Measurements from ENCODE around the gene CACNA1B.

CACNA1B gene

GRCh38 chr9:137920753-137921152 lies 43.2 kb downstream of the CACNA1B start:
- DNase-seq (ENCODE audit: low read depth) = no peak

GRCh38 chr9:137924169-137924568 lies 46.6 kb downstream of the CACNA1B start:
- DNase-seq (ENCODE audit: low read depth) = no peak

DNA sequence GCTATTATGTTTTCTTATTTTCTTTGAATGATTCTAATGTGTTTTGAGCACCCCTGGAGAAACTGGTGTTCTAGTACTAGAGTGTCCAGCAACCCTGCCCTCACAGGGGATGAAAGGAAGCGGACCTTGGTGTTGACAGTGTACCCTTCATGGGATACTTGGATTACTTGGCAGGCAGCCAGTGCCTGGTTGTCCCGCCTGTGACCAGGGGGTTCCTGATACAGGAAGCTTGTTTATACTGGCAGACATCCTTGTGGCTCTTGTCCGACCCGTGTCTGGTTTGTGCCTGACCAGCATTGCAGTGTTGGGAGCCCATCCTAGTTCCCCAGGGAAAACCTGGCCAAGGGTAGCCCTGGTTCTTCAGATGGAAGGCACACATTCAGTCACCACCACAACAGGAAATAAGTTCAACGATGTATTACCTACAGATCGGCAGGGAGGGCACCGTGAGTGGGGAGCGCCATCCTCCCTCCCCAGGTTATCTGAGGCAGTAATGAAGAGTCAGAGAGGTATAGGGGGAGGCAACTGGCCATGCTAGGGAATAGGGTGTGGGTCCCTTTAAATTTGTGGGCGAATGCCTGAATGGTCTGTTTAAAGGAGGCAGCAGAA lies 47.3 kb downstream of the CACNA1B start:
- DNase-seq (ENCODE audit: low read depth) = no peak

- DNase-seq (ENCODE audit: low read depth) = no peak
Observed at GRCh38 chr9:137943655-137944054, 66.1 kb downstream of the CACNA1B start.

DNA sequence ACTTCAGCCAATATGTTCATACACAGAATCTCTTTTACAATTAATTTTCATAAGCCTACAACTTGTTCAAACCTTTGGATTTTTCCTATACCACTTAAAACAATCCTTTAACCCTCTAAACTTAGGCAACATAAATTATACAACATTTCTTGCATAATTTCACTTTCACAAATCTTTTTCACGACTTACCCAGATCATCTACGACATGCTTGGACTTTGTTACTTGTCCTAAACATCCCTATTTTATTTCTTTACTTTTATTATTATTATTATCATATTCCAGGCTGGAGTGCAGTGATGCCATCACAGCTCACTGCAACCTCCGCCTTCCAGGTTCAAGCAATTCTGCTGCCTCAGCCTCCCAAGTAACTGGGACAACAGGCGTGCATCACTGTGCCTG lies 68.0 kb downstream of the CACNA1B start:
- no peak for DNase-seq (ENCODE audit: low read depth)

DNA sequence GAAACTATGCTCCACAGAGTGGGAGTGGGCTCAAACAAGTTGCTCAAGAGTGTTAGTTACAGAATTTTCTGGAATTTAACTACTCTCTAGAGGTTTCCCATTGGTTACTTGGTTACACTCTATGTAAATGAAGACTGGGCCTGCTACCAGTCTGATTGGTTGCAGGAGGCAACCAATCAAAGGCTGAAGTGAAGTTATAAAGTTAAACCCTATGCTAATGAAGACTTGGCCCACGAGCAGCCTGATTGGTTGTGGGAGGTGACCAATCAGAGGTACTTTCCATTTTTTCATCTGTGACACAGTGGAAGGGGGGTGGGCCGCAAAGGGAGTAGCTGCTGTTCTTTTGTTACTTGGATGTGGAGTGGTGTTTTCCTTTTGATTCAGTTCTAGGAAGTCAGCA lies 69.4 kb downstream of the CACNA1B start:
- no peak for DNase-seq (ENCODE audit: low read depth)

GRCh38 chr9:137948642-137949041 lies 71.1 kb downstream of the CACNA1B start:
- no peak for DNase-seq (ENCODE audit: low read depth)

- DNase-seq (ENCODE audit: low read depth) = no peak
Observed at GRCh38 chr9:137949260-137949659, 71.7 kb downstream of the CACNA1B start.

DNA sequence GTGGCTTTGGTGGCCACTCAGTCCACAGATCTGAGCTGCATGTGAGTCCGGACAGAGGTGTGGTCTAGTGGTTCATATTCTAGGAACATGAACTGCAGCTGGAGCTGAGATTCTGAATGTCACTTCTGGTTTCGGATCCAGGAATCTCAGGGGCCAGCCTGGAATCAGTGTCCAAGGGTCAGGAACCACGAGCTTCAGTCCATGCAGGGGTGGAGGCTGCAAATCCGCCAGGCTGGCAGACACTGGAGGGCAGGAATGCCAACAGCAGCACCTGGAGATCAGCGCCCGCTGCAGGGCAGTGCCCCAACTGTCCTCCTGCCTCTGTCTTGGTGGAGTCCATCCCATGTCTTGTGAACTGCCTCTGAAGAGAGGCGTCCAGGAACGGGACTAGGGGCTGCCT lies 73.5 kb downstream of the CACNA1B start:
- DNase-seq (ENCODE audit: low read depth) = no peak

DNA sequence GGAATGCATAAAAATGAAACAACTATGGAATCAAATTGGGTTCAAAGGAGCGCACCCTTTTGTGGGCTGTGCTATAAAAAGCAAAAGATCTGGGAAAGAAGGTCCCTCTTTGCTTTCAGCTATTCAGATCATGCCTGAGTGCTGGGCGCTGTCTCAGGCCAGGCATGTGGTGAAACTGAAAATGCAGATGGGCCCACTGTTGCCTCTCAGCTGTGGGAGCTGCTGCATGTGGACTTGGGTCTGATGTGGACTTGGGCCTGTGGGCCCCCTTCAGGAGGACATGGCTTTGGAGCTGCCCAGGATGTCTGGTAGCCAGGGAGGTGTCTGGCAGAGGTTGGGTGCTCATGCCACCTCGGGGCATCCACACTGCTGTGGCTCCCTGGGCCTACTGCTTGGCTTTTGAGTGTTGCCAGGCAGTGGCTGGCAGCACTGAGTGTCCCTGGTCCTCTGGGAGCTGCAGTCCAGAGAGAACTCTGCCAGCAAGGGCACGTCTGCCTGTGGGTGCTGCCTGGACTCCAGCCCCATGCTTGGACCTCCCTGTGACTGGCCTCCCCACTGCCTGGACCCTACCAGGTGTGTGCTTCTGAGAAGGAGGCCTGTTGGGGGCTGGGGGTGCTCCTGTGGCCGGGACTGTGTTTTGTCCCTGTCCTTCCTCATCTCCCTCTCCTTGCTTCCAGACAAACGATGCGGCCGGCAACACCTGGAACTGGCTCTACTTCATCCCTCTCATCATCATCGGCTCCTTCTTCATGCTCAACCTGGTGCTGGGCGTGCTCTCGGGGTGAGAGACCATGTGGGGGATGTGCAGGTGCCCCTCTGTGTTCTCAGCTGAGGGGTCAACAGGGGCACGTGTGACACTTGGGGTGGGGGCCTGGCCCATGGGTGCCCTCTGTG lies 74.3 kb downstream of the CACNA1B start:
- DNase-seq (ENCODE audit: low read depth) = no peak

GRCh38 chr9:137952976-137953666 lies 75.5 kb downstream of the CACNA1B start:
- no peak for DNase-seq (ENCODE audit: low read depth)

GRCh38 chr9:137953683-137954438 lies 76.3 kb downstream of the CACNA1B start:
- no peak for DNase-seq (ENCODE audit: low read depth)

DNA sequence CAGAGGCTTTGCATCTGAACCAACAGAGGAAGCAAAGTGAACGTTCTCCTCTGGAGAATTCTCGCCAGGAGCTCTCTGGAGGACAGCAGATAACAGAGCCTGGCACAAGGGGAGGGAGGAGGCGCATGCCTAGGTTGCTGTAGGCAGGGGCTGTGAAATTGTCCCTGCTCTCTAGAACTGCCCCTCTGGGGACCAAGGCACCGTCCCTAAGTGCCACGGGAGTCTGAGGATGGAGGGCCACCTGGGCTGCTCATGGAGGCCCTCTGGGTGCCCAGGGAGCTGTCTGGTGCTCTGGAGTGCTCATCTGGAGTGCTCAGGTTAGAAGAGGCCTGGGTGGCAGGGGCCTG lies 77.6 kb downstream of the CACNA1B start:
- DNase-seq (ENCODE audit: low read depth) = no peak

DNA sequence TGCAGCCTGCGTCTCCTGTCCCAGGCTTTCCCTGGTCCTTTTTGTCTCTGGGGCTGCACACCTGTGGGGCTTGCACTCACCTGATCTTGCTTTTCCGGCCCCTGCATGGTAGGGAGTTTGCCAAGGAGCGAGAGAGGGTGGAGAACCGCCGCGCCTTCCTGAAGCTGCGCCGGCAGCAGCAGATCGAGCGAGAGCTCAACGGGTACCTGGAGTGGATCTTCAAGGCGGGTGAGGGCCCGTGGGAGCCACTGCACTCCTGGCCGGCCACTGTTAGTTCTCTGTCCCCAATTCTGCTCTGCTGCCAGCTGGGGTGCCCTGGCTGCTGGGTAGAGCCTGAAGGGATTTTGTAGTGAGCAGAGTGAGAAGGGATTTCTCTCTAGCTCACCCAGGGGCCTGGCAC lies 78.0 kb downstream of the CACNA1B start:
- DNase-seq (ENCODE audit: low read depth) = no peak

- DNase-seq (ENCODE audit: low read depth) = no peak
Observed at GRCh38 chr9:137956039-137956438, 78.5 kb downstream of the CACNA1B start.

DNA sequence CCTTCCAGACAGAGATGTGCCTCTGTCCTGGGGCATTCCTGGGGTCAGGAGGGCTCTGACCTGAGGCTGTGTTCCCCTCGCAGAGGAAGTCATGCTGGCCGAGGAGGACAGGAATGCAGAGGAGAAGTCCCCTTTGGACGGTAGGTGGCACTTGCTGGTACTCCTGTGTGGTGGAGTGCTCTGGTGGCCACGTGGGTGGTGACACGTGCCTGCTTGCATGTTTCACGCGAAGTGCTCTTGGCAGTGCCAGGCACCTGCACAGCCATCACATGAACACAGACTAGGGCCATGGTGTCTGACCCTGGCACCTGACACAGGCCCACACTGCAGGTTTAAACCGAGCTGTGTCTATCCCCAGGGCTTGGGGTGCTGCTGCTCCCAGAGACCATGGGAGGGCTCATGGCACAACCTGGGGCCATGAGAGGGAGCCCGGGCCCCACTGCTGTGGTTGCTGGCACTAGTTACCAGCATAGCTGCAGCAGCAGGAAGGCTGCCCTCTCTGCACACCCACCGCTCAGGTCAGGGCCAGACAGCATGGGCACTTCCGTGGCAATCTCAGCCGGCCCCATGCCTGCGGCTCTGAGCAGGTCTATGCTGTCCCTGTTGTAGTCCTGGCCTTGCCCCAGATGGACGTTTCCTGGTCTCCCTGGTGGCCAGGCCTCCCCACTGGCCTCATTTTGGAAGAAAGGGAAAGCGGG lies 79.3 kb downstream of the CACNA1B start:
- DNase-seq (ENCODE audit: low read depth) = no peak

DNA sequence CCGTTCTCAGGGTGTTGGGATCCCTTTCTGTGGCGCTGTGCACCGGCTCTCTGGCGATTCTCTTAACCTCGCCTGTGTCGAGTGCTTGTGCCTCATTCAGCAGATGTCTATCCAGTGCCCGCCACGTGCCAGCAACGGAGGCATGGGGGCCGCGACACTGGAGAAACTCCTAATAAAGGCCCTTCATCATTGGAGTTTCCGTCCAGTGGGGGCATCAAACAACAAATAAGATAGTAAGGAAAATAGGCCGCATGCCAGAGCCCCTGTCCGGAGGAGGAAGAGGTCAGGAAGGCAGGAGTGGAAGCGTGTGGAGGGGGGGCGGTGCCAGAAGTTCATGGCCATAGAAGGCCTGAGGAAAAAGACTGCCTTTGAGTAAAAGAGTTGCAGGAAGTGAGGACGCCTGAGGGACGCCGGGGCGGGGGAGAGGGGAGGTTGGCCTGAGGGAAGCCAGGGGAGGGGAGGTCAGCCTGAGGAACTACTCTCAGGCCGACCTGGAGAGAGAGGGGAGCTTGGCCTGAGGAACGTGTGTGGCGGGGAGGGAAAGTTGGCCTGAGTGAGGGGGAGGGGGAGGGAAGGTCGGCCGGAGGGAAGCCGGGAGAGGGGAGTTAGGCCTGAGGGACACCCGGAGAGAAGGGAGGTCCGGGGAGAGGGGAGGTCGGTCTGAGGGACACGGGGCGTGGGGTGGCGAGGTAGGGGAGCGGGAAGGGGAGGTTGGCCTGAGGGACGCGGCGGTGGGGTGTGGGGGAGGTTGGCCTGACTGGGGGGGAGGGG lies 82.2 kb downstream of the CACNA1B start:
- DNase-seq (ENCODE audit: low read depth) = no peak

DNA sequence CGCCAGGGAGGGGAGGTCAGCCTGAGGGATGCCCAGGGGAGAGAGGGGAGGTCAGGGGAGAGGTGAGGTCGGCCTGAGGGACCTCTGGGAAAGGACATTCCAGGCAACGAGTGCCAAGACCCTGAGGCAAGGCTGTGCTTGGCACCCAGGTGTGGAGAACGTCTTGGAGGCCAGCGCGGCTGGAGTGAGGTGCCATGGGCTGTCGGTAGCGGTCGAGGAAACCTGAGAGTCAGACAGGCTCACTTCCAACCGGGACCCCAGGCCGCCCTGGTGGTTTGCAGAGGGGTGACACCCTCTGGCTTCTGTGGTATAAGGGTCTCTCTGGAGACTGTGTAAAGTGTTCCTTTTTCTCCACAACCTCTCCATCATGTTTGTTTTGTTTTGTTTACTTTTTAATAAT lies 82.9 kb downstream of the CACNA1B start:
- no peak for DNase-seq (ENCODE audit: low read depth)

- no peak for DNase-seq (ENCODE audit: low read depth)
Observed at GRCh38 chr9:137963525-137963924, 85.9 kb downstream of the CACNA1B start.

GRCh38 chr9:137965177-137965795 lies 87.7 kb downstream of the CACNA1B start:
- DNase-seq (ENCODE audit: low read depth) = no peak

Data from activated T-cell treated with anti-CD3 and anti-CD28 coated beads for 1 hour (primary cell).